ENCODE results near the gene SRGAP2C.
"Not testable (repeated sequence)": the region's sequence is repeated elsewhere in the genome, so short reads cannot be mapped to it uniquely, and the experiment has no call there.

GRCh38 chr1:121433517-121433916 is 248.7 kb downstream of the SRGAP2C start:
- TF ChIP-seq CTCF (IDR thresholded peaks at IDR 0.05); MYC (IDR thresholded peaks at IDR 0.05; ENCODE audit: borderline replicate concordance, low read length); POLR2A (IDR thresholded peaks at IDR 0.05; ENCODE audit: low read length): not testable (repeated sequence)
